Left ventricle myocardium inferior (tissue), 1 donor: ENCODE measurements around the gene LLPH. TPM values are rescaled to one million over a fixed set of nuclear protein-coding genes. Genes with fewer than 3 reads are reported as not detected.

Source experiments
- DNase-seq: peaks from one replicate; pipeline ENCODE4 v3.0.0-alpha.2; 2020
- H3K27ac ChIP-seq: fragments of 200-600 bp; replicated peaks from 2 replicates; pipeline ENCODE4 v1.8.0; 2021
- H3K27me3 ChIP-seq: fragments of 200-600 bp; 2 replicates; pipeline ENCODE4 v1.8.0; 2021; ENCODE audit warnings: low read depth
- H3K36me3 ChIP-seq: fragments of 200-600 bp; 2 replicates; pipeline ENCODE4 v1.8.0; 2021
- H3K4me1 ChIP-seq: fragments of 200-600 bp; 2 replicates; pipeline ENCODE4 v1.8.0; 2021
- H3K4me3 ChIP-seq: fragments of 200-600 bp; 2 replicates; pipeline ENCODE4 v1.8.0; 2021; ENCODE audit warnings: mild to moderate bottlenecking, moderate library complexity
- H3K9me3 ChIP-seq: fragments of 200-600 bp; replicated peaks from 2 replicates; pipeline ENCODE4 v1.8.0; 2021
- intact Hi-C: fragments of 100-400 bp; cut with micrococcal nuclease; formaldehyde crosslinking; loops from one replicate; pipeline ENCODE4 v1.11.0; 2022
- total RNA-seq: library from RNA; stranded (reverse); fragmentation: NEBNext Ultra II Directional; extraction: Animal tissue kit (Norgen Biotek cat#: 25700); gene quantifications from one replicate; pipeline ENCODE4 v1.2.1, GENCODE V29; 2021
- TF ChIP-seq, protein P1 (sequence below): fragments of 200-600 bp; IDR thresholded peaks from 2 replicates; pipeline ENCODE4 v1.8.0; 2021; ENCODE audit warnings: antibody characterized with exemption, mild to moderate bottlenecking, borderline replicate concordance
- donor health status: DM: no; HTN: yes; CAD: no; lungs with severe emphysema.

LLPH gene
- total RNA-seq, 1 donor from 2014 or later, result 22.1 TPM

DNA sequence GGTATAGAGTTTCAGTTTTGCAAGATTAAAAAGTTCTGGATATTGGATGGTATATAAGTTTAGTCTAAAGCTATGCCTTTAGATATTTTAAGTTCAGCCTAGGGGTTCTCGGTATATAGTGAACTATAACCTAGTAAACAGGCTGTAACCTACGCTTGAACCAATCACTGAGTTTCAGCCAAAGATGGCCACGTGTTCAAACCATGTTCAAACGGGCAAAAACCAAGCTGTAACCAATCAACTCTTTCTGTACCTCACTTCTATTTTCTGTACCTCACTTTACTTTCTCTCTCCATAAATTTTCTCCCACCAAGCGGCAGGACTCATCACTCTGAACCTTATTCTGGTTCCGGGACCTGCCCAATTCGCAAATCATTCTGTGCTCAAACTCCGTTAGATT lies 37.9 kb upstream of the LLPH start:
- Histone ChIP-seq H3K9me3 (peaks cover 8% of the 10 kb centered on the region), H3K4me1 (peaks cover 54% of the 10 kb centered on the region), H3K4me3 (peak overlapping the region; percentile 90), H3K27ac (peak overlapping the region; percentile 99), H3K36me3 (peaks cover 5% of the 10 kb centered on the region), H3K27me3 (no peaks in the 10 kb centered on the region)
- intact Hi-C loops, result no loop called here
- TF ChIP-seq, protein P1, sequence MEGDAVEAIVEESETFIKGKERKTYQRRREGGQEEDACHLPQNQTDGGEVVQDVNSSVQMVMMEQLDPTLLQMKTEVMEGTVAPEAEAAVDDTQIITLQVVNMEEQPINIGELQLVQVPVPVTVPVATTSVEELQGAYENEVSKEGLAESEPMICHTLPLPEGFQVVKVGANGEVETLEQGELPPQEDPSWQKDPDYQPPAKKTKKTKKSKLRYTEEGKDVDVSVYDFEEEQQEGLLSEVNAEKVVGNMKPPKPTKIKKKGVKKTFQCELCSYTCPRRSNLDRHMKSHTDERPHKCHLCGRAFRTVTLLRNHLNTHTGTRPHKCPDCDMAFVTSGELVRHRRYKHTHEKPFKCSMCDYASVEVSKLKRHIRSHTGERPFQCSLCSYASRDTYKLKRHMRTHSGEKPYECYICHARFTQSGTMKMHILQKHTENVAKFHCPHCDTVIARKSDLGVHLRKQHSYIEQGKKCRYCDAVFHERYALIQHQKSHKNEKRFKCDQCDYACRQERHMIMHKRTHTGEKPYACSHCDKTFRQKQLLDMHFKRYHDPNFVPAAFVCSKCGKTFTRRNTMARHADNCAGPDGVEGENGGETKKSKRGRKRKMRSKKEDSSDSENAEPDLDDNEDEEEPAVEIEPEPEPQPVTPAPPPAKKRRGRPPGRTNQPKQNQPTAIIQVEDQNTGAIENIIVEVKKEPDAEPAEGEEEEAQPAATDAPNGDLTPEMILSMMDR, result no peak
- DNase-seq, result no peak

DNA sequence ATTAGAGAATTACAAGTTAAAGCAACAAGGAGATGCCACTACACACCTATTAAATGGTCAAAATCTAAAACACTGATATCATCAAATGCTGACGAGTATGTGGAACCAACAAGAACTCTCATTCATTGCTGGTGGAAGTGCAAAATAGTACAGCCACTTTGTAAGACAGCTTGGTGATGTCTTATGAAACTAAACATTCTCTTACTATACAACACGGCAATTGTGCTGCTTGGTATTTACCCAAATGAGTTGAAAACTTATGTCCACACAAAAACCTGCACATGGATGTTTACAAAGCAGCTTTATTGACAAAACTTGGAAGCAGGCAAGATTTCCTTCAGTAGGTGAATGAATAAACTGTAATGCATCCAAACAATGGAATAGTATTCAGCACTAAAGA lies 36.0 kb upstream of the LLPH start:
- Histone ChIP-seq H3K4me3 (no peak overlapping the region), H3K4me1 (peaks cover 72% of the 10 kb centered on the region), H3K9me3 (peaks cover 8% of the 10 kb centered on the region), H3K27me3 (no peaks in the 10 kb centered on the region), H3K36me3 (peaks cover 5% of the 10 kb centered on the region), H3K27ac (no peak overlapping the region)
- intact Hi-C loops, result no loop called here
- TF ChIP-seq, protein P1, result no peak
- DNase-seq, result no peak

DNA sequence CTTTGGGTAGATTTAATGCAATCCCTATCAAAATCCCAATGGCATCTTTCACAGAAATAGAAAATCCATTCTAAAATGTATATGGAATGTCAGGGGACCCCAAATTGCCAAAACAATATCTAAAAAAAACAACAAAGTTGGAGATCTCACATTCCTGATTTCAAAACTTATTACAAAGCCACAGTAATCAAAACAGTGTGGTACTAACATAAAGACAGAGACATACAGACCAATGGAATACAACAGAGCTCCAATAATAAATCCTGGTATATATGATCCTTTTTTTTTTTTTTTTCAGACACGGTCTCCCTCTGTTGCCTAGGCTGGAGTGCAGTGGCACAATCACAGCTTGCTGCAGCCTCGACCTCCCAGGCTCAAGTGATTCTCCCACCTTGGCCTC lies 34.6 kb upstream of the LLPH start:
- TF ChIP-seq, protein P1, result no peak
- no peak overlapping the region for H3K4me3 ChIP-seq
- no peak for DNase-seq
- intact Hi-C loops, result no loop called here
- peaks cover 16% of the 10 kb centered on the region for H3K36me3 ChIP-seq
- peaks cover 72% of the 10 kb centered on the region for H3K4me1 ChIP-seq
- H3K27ac ChIP-seq, result no peak overlapping the region
- no peaks in the 10 kb centered on the region for H3K27me3 ChIP-seq
- H3K9me3 ChIP-seq, result peaks cover 8% of the 10 kb centered on the region

DNA sequence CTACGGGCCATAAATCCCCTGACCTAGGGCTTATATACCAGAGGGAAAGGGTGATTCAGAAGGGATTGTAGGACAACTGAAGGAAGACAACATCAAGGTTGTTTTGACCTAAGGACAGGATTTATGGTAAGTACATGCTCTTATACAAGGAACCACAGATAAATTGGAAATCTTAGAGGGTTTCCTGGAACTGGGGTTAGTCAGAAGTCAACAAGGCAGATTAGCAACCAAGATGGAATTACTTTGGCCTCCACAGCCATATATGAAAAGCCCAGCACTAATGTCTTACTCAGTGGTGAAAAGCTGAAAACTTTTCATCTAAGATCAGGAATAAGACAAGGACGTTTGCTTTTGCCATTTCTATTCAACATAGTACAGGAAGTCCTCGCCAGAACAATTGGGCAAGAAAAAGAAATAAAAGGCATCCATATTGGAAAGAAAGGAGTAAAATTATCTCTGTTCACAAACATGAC lies 33.8 kb upstream of the LLPH start:
- Histone ChIP-seq H3K27me3 (no peaks in the 10 kb centered on the region), H3K27ac (no peak overlapping the region), H3K4me1 (peaks cover 67% of the 10 kb centered on the region), H3K36me3 (peaks cover 23% of the 10 kb centered on the region), H3K9me3 (peaks cover 8% of the 10 kb centered on the region), H3K4me3 (no peak overlapping the region)
- intact Hi-C loops, result no loop called here
- DNase-seq, result no peak
- TF ChIP-seq, protein P1, result no peak

GRCh38 chr12:66163289-66163688 lies 32.7 kb upstream of the LLPH start:
- peaks cover 60% of the 10 kb centered on the region for H3K4me1 ChIP-seq
- no peak overlapping the region for H3K27ac ChIP-seq

More at GRCh38 chr12:66163289-66163688, 32.7 kb upstream of the LLPH start:
- DNase-seq, result no peak
- Histone ChIP-seq H3K27me3 (no peaks in the 10 kb centered on the region), H3K4me3 (no peak overlapping the region), H3K9me3 (peaks cover 8% of the 10 kb centered on the region), H3K36me3 (peaks cover 29% of the 10 kb centered on the region)
- intact Hi-C loops, result no loop called here
- TF ChIP-seq, protein P1, result no peak
